H1 (cell line): ENCODE data around the gene NUP107. TPM values are rescaled to one million over a fixed set of nuclear protein-coding genes. Genes with fewer than 3 reads are reported as not detected.

Experiments
- CTCF ChIA-PET: fragments of 300-600 bp; sonication (Branson Sonifier 250); formaldehyde crosslinking; loops from one replicate; lab custom pipeline; 2021; ENCODE audit not compliant: partially characterized antibody; lab: Charles Lee
- POLR2A ChIA-PET: fragments of 300-600 bp; sonication (Branson Sonifier 250); formaldehyde crosslinking; loops from one replicate; lab custom pipeline; 2021; ENCODE audit warnings: inconsistent platforms; ENCODE audit not compliant: partially characterized antibody; lab: Charles Lee
- DNase-seq, 2 experiments: peaks; one replicate each; pipeline versions ENCODE4 v3.0.0 to v3.0.0-alpha.2; 2010 to 2022; ENCODE audit warnings: low spot score in 2 of 2, low read depth in 1 of 2, mixed read lengths in 1 of 2
- FAIRE-seq: peaks from 2 replicates; lab custom pipeline; 2011; peaks lifted over from hg19 to GRCh38; lab: Jason Lieb, UNC
- H2AFZ ChIP-seq: 2 replicates; pipeline ENCODE4 v1.8.1; 2012; ENCODE audit warnings: low read length, inconsistent platforms
- H2AK5ac ChIP-seq: 2 replicates; pipeline ENCODE4 v1.6.1; 2013; ENCODE audit warnings: low read depth, low read length
- H2BK120ac ChIP-seq: replicated peaks from 2 replicates; pipeline ENCODE3; 2013; ENCODE audit warnings: low read depth, low read length, inconsistent platforms
- H2BK12ac ChIP-seq: 2 replicates; pipeline ENCODE4 v1.6.1; 2013; ENCODE audit warnings: low read depth, low read length
- H2BK15ac ChIP-seq: 2 replicates; pipeline ENCODE4 v1.6.1; 2013; ENCODE audit warnings: low read length
- H2BK20ac ChIP-seq: 2 replicates; pipeline ENCODE4 v1.6.1; 2013; ENCODE audit warnings: low read length
- H2BK5ac ChIP-seq: 2 replicates; pipeline ENCODE4 v1.6.1; 2013; ENCODE audit warnings: low read depth, low read length
- H3K14ac ChIP-seq: 2 replicates; pipeline ENCODE4 v1.6.1; 2013; ENCODE audit warnings: inconsistent platforms; ENCODE audit not compliant: insufficient read length
- H3K18ac ChIP-seq: 2 replicates; pipeline ENCODE4 v1.6.1; 2013; ENCODE audit warnings: low read length; ENCODE audit errors: extremely low read depth
- H3K23ac ChIP-seq: 2 replicates; pipeline ENCODE4 v1.6.1; 2013; ENCODE audit warnings: inconsistent platforms; ENCODE audit not compliant: insufficient read length
- H3K23me2 ChIP-seq: 2 replicates; pipeline ENCODE4 v1.6.1; 2013; ENCODE audit warnings: low read depth, low read length
- H3K27ac ChIP-seq: 2 replicates; pipeline ENCODE4 v1.6.1; 2011; ENCODE audit warnings: low read depth, low read length, inconsistent platforms
- H3K27me3 ChIP-seq, 4 experiments: replicated peaks in 1 of 4; 1 replicate in 1 of 4; 2 replicates in 3 of 4; pipeline versions ENCODE4 v1.6.1 to v1.8.1; 2011 to 2013; ENCODE audit warnings: low read length in 3 of 4, mild to moderate bottlenecking in 3 of 4, inconsistent platforms in 2 of 4, mixed read lengths in 2 of 4, moderate library complexity in 1 of 4; ENCODE audit not compliant: control insufficient read depth in 3 of 4, insufficient read depth in 3 of 4; ENCODE audit errors: extremely low read depth in 1 of 4
- H3K36me3 ChIP-seq, 4 experiments: 2 replicates each; pipeline versions ENCODE4 v1.6.1 to v1.8.1; 2011 to 2013; ENCODE audit warnings: mild to moderate bottlenecking in 4 of 4, low read length in 3 of 4, moderate library complexity in 2 of 4, control low read depth in 1 of 4, inconsistent platforms in 1 of 4; ENCODE audit not compliant: insufficient read depth in 4 of 4, control insufficient read depth in 2 of 4
- H3K4ac ChIP-seq: replicated peaks from 2 replicates; pipeline ENCODE3; 2013; ENCODE audit warnings: low read length, low read depth, mixed read lengths, inconsistent platforms; ENCODE audit not compliant: insufficient read length
- H3K4me1 ChIP-seq, 4 experiments: replicated peaks in 1 of 4; 1 replicate in 1 of 4; 2 replicates in 3 of 4; pipeline versions ENCODE4 v1.6.1 to v1.8.1; 2011 to 2013; ENCODE audit warnings: low read length in 3 of 4, inconsistent platforms in 2 of 4, mixed read lengths in 1 of 4; ENCODE audit not compliant: insufficient read depth in 4 of 4, control insufficient read depth in 3 of 4
- H3K4me2 ChIP-seq, 2 experiments: 2 replicates each; pipeline versions ENCODE4 v1.6.1 to v1.8.1; 2011 to 2013; ENCODE audit warnings: low read depth in 2 of 2, low read length in 2 of 2, control low read depth in 1 of 2, inconsistent platforms in 1 of 2, mild to moderate bottlenecking in 1 of 2; ENCODE audit not compliant: insufficient read depth in 1 of 2
- H3K4me3 ChIP-seq, 4 experiments: fragments of 200-600, 300-600 bp in 1 of 4; sonication (generic), shearing (Covaris generic), sonication (Bioruptor Twin) in 1 of 4; 2 replicates each; pipeline versions ENCODE4 v1.5.1 to v1.8.1; 2011 to 2016; ENCODE audit warnings: low read length in 4 of 4, low read depth in 3 of 4, control low read depth in 2 of 4, inconsistent platforms in 2 of 4, mild to moderate bottlenecking in 2 of 4, mixed read lengths in 1 of 4, moderate library complexity in 1 of 4; ENCODE audit not compliant: insufficient read depth in 2 of 4; ENCODE audit errors: extremely low read depth in 1 of 4
- H3K56ac ChIP-seq: replicated peaks from 2 replicates; pipeline ENCODE3; 2013; ENCODE audit warnings: low read depth, mild to moderate bottlenecking, mixed read lengths, low read length, inconsistent platforms; ENCODE audit not compliant: insufficient read length
- H3K79me1 ChIP-seq: 2 replicates; pipeline ENCODE4 v1.6.1; 2013; ENCODE audit warnings: low read depth, low read length, control low read depth
- H3K79me2 ChIP-seq, 2 experiments: 2 replicates each; pipeline versions ENCODE4 v1.6.1 to v1.8.1; 2012 to 2013; ENCODE audit warnings: low read length in 2 of 2, mild to moderate bottlenecking in 2 of 2, inconsistent platforms in 1 of 2; ENCODE audit not compliant: insufficient read depth in 2 of 2, control insufficient read depth in 1 of 2
- H3K9ac ChIP-seq, 4 experiments: replicated peaks in 1 of 4; 1 replicate in 1 of 4; 2 replicates in 3 of 4; pipeline versions ENCODE4 v1.6.1 to v1.8.1; 2011 to 2013; ENCODE audit warnings: low read depth in 3 of 4, low read length in 3 of 4, control low read depth in 2 of 4, mild to moderate bottlenecking in 2 of 4, moderate library complexity in 2 of 4, inconsistent platforms in 1 of 4; ENCODE audit errors: extremely low read depth in 1 of 4
- H3K9me3 ChIP-seq, 2 experiments: 2 replicates each; pipeline versions ENCODE4 v1.6.1 to v1.8.1; 2012 to 2013; ENCODE audit warnings: mild to moderate bottlenecking in 2 of 2, moderate library complexity in 2 of 2, control low read depth in 1 of 2, inconsistent platforms in 1 of 2, low read depth in 1 of 2, low read length in 1 of 2, mixed read lengths in 1 of 2; ENCODE audit not compliant: insufficient read depth in 2 of 2
- H4K20me1 ChIP-seq, 2 experiments: replicated peaks in 1 of 2; 2 replicates each; pipeline versions ENCODE3 to v1.8.1; 2011 to 2013; ENCODE audit warnings: inconsistent platforms in 2 of 2, low read length in 2 of 2, mild to moderate bottlenecking in 1 of 2; ENCODE audit not compliant: insufficient read depth in 2 of 2, control insufficient read depth in 1 of 2
- H4K5ac ChIP-seq: 2 replicates; pipeline ENCODE4 v1.6.1; 2013; ENCODE audit warnings: low read length, low read depth, mixed read lengths, inconsistent platforms; ENCODE audit not compliant: insufficient read length
- H4K8ac ChIP-seq: 2 replicates; pipeline ENCODE4 v1.8.0; 2013; ENCODE audit warnings: mild to moderate bottlenecking, moderate library complexity, low read length, inconsistent platforms; ENCODE audit not compliant: insufficient read depth; ENCODE audit errors: extremely low read depth
- H4K91ac ChIP-seq: replicated peaks from 2 replicates; pipeline ENCODE3; 2013; ENCODE audit warnings: low read length, mixed read lengths, inconsistent platforms; ENCODE audit not compliant: insufficient read length
- BACH1 ChIP-seq: IDR thresholded peaks from 2 replicates; pipeline ENCODE4 v1.6.1; 2012; ENCODE audit warnings: low read length, improper control_type of control experiment
- BCL11A ChIP-seq, 2 experiments: IDR thresholded peaks; one replicate each; pipeline ENCODE4 v1.6.1; 2011; ENCODE audit warnings: low read depth in 2 of 2, low read length in 2 of 2, mild to moderate bottlenecking in 2 of 2
- EP300 ChIP-seq, 2 experiments: IDR thresholded peaks; 1 replicate in 1 of 2; 2 replicates in 1 of 2; pipeline ENCODE4 v1.6.1; 2011 to 2012; ENCODE audit warnings: low read depth in 2 of 2, low read length in 2 of 2, mild to moderate bottlenecking in 2 of 2, borderline replicate concordance in 1 of 2, inconsistent platforms in 1 of 2, moderate library complexity in 1 of 2
- KDM4A ChIP-seq: IDR thresholded peaks from one replicate; pipeline ENCODE4 v1.7.1; 2012; ENCODE audit warnings: low read depth, mild to moderate bottlenecking, moderate library complexity, low read length, inconsistent platforms; ENCODE audit not compliant: severe bottlenecking
- KDM5A ChIP-seq: fragments of 200-600 bp; IDR thresholded peaks from 2 replicates; pipeline ENCODE4 v1.7.1; 2012; ENCODE audit warnings: mild to moderate bottlenecking, low read length, inconsistent platforms, mixed read lengths
- MAFK ChIP-seq: IDR thresholded peaks from 2 replicates; pipeline ENCODE4 v1.6.1; 2012; ENCODE audit warnings: low read depth, mild to moderate bottlenecking, improper control_type of control experiment, low read length
- NANOG ChIP-seq: IDR thresholded peaks from 2 replicates; pipeline ENCODE4 v1.6.1; 2011; ENCODE audit warnings: low read length, low read depth, mild to moderate bottlenecking, inconsistent platforms; ENCODE audit not compliant: insufficient read depth, poor library complexity, severe bottlenecking
- PHF8 ChIP-seq: fragments of 200-600 bp; sonication (generic); conservative IDR thresholded peaks from 2 replicates; pipeline ENCODE4 v1.7.1; 2012; ENCODE audit warnings: low read depth, mild to moderate bottlenecking, inconsistent platforms, low read length, moderate library complexity
- POLR2AphosphoS5 ChIP-seq: IDR thresholded peaks from 2 replicates; pipeline ENCODE4 v1.6.1; 2011; ENCODE audit warnings: low read depth, low read length
- RAD21 ChIP-seq, 2 experiments: IDR thresholded peaks in 1 of 2; conservative IDR thresholded peaks in 1 of 2; 2 replicates each; pipeline ENCODE4 v1.6.1; 2011; ENCODE audit warnings: low read depth in 2 of 2, low read length in 2 of 2, improper control_type of control experiment in 1 of 2, inconsistent platforms in 1 of 2, mild to moderate bottlenecking in 1 of 2, moderate library complexity in 1 of 2
- TEAD4 ChIP-seq: IDR thresholded peaks from 2 replicates; pipeline ENCODE4 v1.6.1; 2012; ENCODE audit warnings: low read depth, low read length, inconsistent platforms, mixed read lengths
- ZNF274 ChIP-seq: IDR thresholded peaks from 2 replicates; pipeline ENCODE4 v1.7.0; 2012; ENCODE audit warnings: low read length, borderline replicate concordance; ENCODE audit errors: extremely low read depth
- WGBS, 2 experiments: shearing (Covaris generic) in 1 of 2; methylation state at CpG; one replicate each; pipeline versions ENCODE4 v1.1.6 to v1.1.7; 2013 to 2015; ENCODE audit warnings: low lambda C conversion rate in 2 of 2, mixed read lengths in 2 of 2, inconsistent platforms in 1 of 2, low coverage in 1 of 2, missing lambda C conversion rate in 1 of 2; ENCODE audit not compliant: insufficient replicate concordance in 2 of 2, insufficient coverage in 1 of 2, insufficient read length in 1 of 2; ENCODE audit errors: extremely low coverage in 1 of 2, missing lambda C conversion rate in 1 of 2; 5-methylcytosine and 5-hydroxymethylcytosine counted together
- polyA plus RNA-seq, 7 experiments: library from polyadenylated mRNA; depleted of rRNA in 3 of 7; stranded (reverse) in 5 of 7; unstranded in 2 of 7; fragments of >200 nt in 5 of 7; fragments of 200-250 nt in 2 of 7; gene quantifications; 1 replicate in 5 of 7; 2 replicates in 1 of 7; 4 replicates in 1 of 7; pipeline versions ENCODE4 v1.2.1 to v1.2.3, GENCODE V29; 2011 to 2013; ENCODE audit warnings: missing spikeins in 2 of 7, mixed read lengths in 2 of 7
- total RNA-seq: library from RNA; stranded (reverse); fragmentation: NEBNext Ultra II Directional; extraction: Animal tissue kit (Norgen Biotek cat#: 25700); gene quantifications from 2 replicates; pipeline ENCODE4 v1.2.1, GENCODE V29; 2021
- TF ChIP-seq, protein P1 (sequence below): IDR thresholded peaks from 2 replicates; pipeline ENCODE4 v1.6.1; 2011; ENCODE audit warnings: low read depth, mild to moderate bottlenecking, low read length; ENCODE audit not compliant: insufficient read depth

NUP107 gene
- total and polyA plus RNA-seq, 2 of the 8 experiments (the other 6 are each of a cell fraction or from before 2014, with no cell fraction given): 46.1 to 141 TPM

DNA sequence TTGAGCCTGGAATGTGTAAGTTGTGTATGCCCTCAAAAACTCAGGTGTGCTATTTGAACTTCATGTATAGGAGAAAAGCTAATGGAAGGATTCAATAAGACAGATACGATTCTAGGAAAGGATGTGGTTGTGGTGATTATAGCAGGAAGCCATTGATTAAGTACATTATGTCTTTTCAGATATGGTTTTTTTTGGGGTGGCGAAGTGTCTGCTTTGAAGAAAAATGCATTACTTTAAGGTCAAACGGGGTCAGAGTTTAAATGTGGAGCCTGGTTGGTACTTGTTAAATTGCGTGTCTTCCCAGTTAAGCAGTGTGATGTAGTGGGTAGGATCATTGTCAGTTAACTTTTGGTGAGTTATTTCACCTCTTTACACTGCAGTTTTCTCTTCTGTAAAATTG is 13.0 kb upstream of the NUP107 start:
- no peaks in the 10 kb centered on the region for H3K27me3 ChIP-seq
- no peak overlapping the region for H2BK15ac ChIP-seq
- no peak overlapping the region for H3K4ac ChIP-seq
- no peak overlapping the region for H2BK12ac ChIP-seq
- no peak overlapping the region for H4K5ac ChIP-seq
- no peak overlapping the region for H3K14ac ChIP-seq
- no peak overlapping the region for H3K9ac ChIP-seq
- no peaks in the 10 kb centered on the region for H4K20me1 ChIP-seq
- no peaks in the 10 kb centered on the region for H3K36me3 ChIP-seq
- H2BK5ac ChIP-seq: no peak overlapping the region
- no peak overlapping the region for H2AFZ ChIP-seq
- H3K79me2 ChIP-seq: no peaks in the 10 kb centered on the region
- H3K9me3 ChIP-seq: no peaks in the 10 kb centered on the region
- no peak overlapping the region for H2BK20ac ChIP-seq
- H3K4me3 ChIP-seq: no peak overlapping the region
- DNase-seq: no peak
- H3K4me2 ChIP-seq: no peak overlapping the region
- H3K23ac ChIP-seq: no peak overlapping the region
- POLR2A ChIA-PET: no interaction called here
- FAIRE-seq: peak; percentile 55
- H3K23me2 ChIP-seq: no peaks in the 10 kb centered on the region; the same call in 1 of the 2 replicates
- H3K4me1 ChIP-seq: no peaks in the 10 kb centered on the region
- H3K56ac ChIP-seq: no peak overlapping the region
- no peak overlapping the region for H3K27ac ChIP-seq
- H4K91ac ChIP-seq: no peak overlapping the region
- H2BK120ac ChIP-seq: no peak overlapping the region
- H3K18ac ChIP-seq: no peak overlapping the region
- no peak overlapping the region for H2AK5ac ChIP-seq
- 92% methylated on average over 4 of the region's 4 CpGs; no CpG with 5 or more reads in 1 of the 2 experiments for WGBS, 2 experiments
- no peaks in the 10 kb centered on the region for H3K79me1 ChIP-seq
- CTCF ChIA-PET: no interaction called here
- H4K8ac ChIP-seq: no peak overlapping the region
- TF ChIP-seq RAD21 (IDR thresholded peaks at IDR 0.05 in 1 of 2, conservative IDR thresholded peaks at IDR 0.05 in 1 of 2; ENCODE audit: low read depth in 2 of 2, low read length in 2 of 2): no peak
- TF ChIP-seq PHF8: no peak
- TF ChIP-seq NANOG: no peak
- TF ChIP-seq TEAD4: no peak
- no peak for TF ChIP-seq ZNF274
- TF ChIP-seq KDM4A: no peak
- TF ChIP-seq, protein P1, sequence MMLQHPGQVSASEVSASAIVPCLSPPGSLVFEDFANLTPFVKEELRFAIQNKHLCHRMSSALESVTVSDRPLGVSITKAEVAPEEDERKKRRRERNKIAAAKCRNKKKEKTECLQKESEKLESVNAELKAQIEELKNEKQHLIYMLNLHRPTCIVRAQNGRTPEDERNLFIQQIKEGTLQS: no peak
- no peak for TF ChIP-seq MAFK
- no peak for TF ChIP-seq BACH1
- TF ChIP-seq EP300 (IDR thresholded peaks at IDR 0.05; ENCODE audit: borderline replicate concordance in 1 of 2, low read depth in 2 of 2, low read length in 2 of 2): no peak
- TF ChIP-seq KDM5A: no peak
- TF ChIP-seq BCL11A (IDR thresholded peaks at IDR 0.05; ENCODE audit: low read depth in 2 of 2, low read length in 2 of 2): no peak
- no peak for TF ChIP-seq POLR2AphosphoS5
